Trophoblast cell (in vitro differentiated cells and primary cell): ENCODE data around the gene FANCE.
A peak's percentile ranks its signal among the peaks of the same experiment; 100 is the strongest.

Experiments
- DNase-seq, 2 donors: peaks; one replicate each; pipeline ENCODE4 v3.0.0-alpha.2; 2016
- H2AFZ ChIP-seq: 2 replicates; pipeline ENCODE4 v1.6.1; 2013; ENCODE audit warnings: low read length, moderate library complexity, mild to moderate bottlenecking; ENCODE audit not compliant: insufficient read depth, poor library complexity
- H2AK5ac ChIP-seq: 2 replicates; pipeline ENCODE4 v1.6.1; 2013; ENCODE audit warnings: mild to moderate bottlenecking, low read length
- H2BK120ac ChIP-seq: 2 replicates; pipeline ENCODE4 v1.6.1; 2013; ENCODE audit warnings: low read length, mild to moderate bottlenecking, moderate library complexity; ENCODE audit not compliant: insufficient read depth, poor library complexity
- H2BK12ac ChIP-seq: 2 replicates; pipeline ENCODE4 v1.6.1; 2013; ENCODE audit warnings: mild to moderate bottlenecking, low read length, moderate library complexity
- H2BK5ac ChIP-seq: 2 replicates; pipeline ENCODE4 v1.6.1; 2013; ENCODE audit warnings: low read length, low read depth, moderate library complexity, mild to moderate bottlenecking; ENCODE audit not compliant: poor library complexity
- H3K14ac ChIP-seq: 2 replicates; pipeline ENCODE4 v1.6.1; 2013; ENCODE audit warnings: mild to moderate bottlenecking, low read length
- H3K18ac ChIP-seq: 2 replicates; pipeline ENCODE4 v1.6.1; 2013; ENCODE audit warnings: mild to moderate bottlenecking, low read length
- H3K23ac ChIP-seq: 2 replicates; pipeline ENCODE4 v1.6.1; 2013; ENCODE audit warnings: low read length
- H3K27ac ChIP-seq: 2 replicates; pipeline ENCODE4 v1.5.1; 2013; ENCODE audit warnings: low read depth, mild to moderate bottlenecking, inconsistent platforms, low read length, moderate library complexity
- H3K27me3 ChIP-seq: 2 replicates; pipeline ENCODE4 v1.6.1; 2013; ENCODE audit warnings: inconsistent platforms, mild to moderate bottlenecking, low read length, moderate library complexity; ENCODE audit not compliant: insufficient read depth
- H3K36me3 ChIP-seq, 2 experiments: 1 replicate in 1 of 2; 2 replicates in 1 of 2; pipeline ENCODE4 v1.6.1; 2013; ENCODE audit warnings: low read length in 2 of 2, mild to moderate bottlenecking in 2 of 2, moderate library complexity in 1 of 2; ENCODE audit not compliant: insufficient read depth in 2 of 2, control insufficient read depth in 1 of 2
- H3K4ac ChIP-seq: 2 replicates; pipeline ENCODE4 v1.6.1; 2013; ENCODE audit warnings: low read depth, mild to moderate bottlenecking, low read length, moderate library complexity
- H3K4me1 ChIP-seq, 2 experiments: 1 replicate in 1 of 2; 2 replicates in 1 of 2; pipeline ENCODE4 v1.6.1; 2013; ENCODE audit warnings: low read length in 2 of 2, mild to moderate bottlenecking in 2 of 2, moderate library complexity in 1 of 2; ENCODE audit not compliant: insufficient read depth in 2 of 2, control insufficient read depth in 1 of 2
- H3K4me2 ChIP-seq: 2 replicates; pipeline ENCODE4 v1.6.1; 2013; ENCODE audit warnings: inconsistent platforms, mild to moderate bottlenecking, low read length, moderate library complexity
- H3K4me3 ChIP-seq: 2 replicates; pipeline ENCODE4 v1.5.1; 2013; ENCODE audit warnings: mild to moderate bottlenecking, low read depth, low read length, inconsistent platforms
- H3K79me1 ChIP-seq: one replicate; pipeline ENCODE4 v1.6.1; 2013; ENCODE audit warnings: low read length
- H3K79me2 ChIP-seq: 2 replicates; pipeline ENCODE4 v1.6.1; 2013; ENCODE audit warnings: low read length, mild to moderate bottlenecking; ENCODE audit not compliant: control insufficient read depth, insufficient read depth, poor library complexity
- H3K9ac ChIP-seq: 2 replicates; pipeline ENCODE4 v1.6.1; 2013; ENCODE audit warnings: mild to moderate bottlenecking, low read length
- H3K9me3 ChIP-seq: 2 replicates; pipeline ENCODE4 v1.6.1; 2013; ENCODE audit warnings: low read depth, mild to moderate bottlenecking, control low read depth, inconsistent platforms, low read length; ENCODE audit not compliant: insufficient read depth
- H4K12ac ChIP-seq: 2 replicates; pipeline ENCODE4 v1.6.1; 2013; ENCODE audit warnings: low read depth, mild to moderate bottlenecking, low read length, moderate library complexity
- H4K8ac ChIP-seq: 2 replicates; pipeline ENCODE4 v1.6.1; 2013; ENCODE audit warnings: low read depth, mild to moderate bottlenecking, low read length, moderate library complexity
- H4K91ac ChIP-seq: one replicate; pipeline ENCODE4 v1.6.1; 2013; ENCODE audit warnings: low read depth, mild to moderate bottlenecking, low read length, moderate library complexity
- WGBS: extraction: QIAGEN DNeasy Blood & Tissue Kit; methylation state at CpG from one replicate; pipeline ENCODE4 v1.1.7; 2013; ENCODE audit warnings: missing lambda C conversion rate; ENCODE audit not compliant: insufficient read length, insufficient coverage; ENCODE audit errors: extremely low coverage; 5-methylcytosine and 5-hydroxymethylcytosine counted together

Gene FANCE

DNA sequence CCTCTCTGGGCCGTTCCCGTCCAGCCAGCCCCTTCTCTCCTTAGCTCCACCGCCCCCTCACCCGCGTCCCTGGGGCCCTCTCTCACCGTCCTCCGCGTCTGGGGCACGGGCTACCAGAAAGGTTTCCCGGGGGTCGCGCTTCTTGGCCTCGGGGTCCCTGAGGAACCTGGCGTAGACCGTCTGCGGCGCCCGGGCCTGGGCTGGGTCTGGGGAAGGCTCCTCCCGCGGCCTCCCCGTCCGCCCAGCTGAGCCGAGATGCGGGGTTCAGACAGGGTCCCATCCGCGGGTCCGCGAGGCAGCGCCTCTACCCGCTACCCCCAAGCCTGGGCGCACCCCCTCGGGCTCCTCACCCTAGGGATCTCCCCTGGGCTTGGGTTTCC lies 59.4 kb downstream of the FANCE start:
- no peak overlapping the region for H3K9ac ChIP-seq
- H3K4me1 ChIP-seq = no peaks in the 10 kb centered on the region
- H3K36me3 ChIP-seq = no peaks in the 10 kb centered on the region
- H2AK5ac ChIP-seq = peak overlapping the region; percentile 57
- no peak overlapping the region for H2BK5ac ChIP-seq
- H3K4me3 ChIP-seq = no peak overlapping the region
- H2BK120ac ChIP-seq = no peak overlapping the region
- no peak overlapping the region for H2AFZ ChIP-seq
- no peak for DNase-seq
- no peak overlapping the region for H3K14ac ChIP-seq
- H3K18ac ChIP-seq = no peak overlapping the region
- no peak overlapping the region for H3K27ac ChIP-seq
- no peaks in the 10 kb centered on the region for H3K27me3 ChIP-seq
- peak overlapping the region; percentile 28 for H4K8ac ChIP-seq
- H3K4me2 ChIP-seq = no peak overlapping the region
- H3K79me2 ChIP-seq = no peaks in the 10 kb centered on the region
- H3K4ac ChIP-seq = no peak overlapping the region
- H3K23ac ChIP-seq = no peak overlapping the region
- no CpG with 5 or more reads among the region's 32 CpGs for WGBS
- no peaks in the 10 kb centered on the region for H3K79me1 ChIP-seq
- H4K12ac ChIP-seq = no peak overlapping the region
- no peaks in the 10 kb centered on the region for H3K9me3 ChIP-seq
- no peak overlapping the region for H2BK12ac ChIP-seq
- no peak overlapping the region for H4K91ac ChIP-seq

GRCh38 chr6:35512006-35512405 lies 59.9 kb downstream of the FANCE start:
- H3K4me1 ChIP-seq = no peaks in the 10 kb centered on the region
- H3K79me2 ChIP-seq = no peaks in the 10 kb centered on the region
- no peak overlapping the region for H4K12ac ChIP-seq
- no peak for DNase-seq
- no peak overlapping the region for H2BK12ac ChIP-seq
- H2BK120ac ChIP-seq = no peak overlapping the region
- no peaks in the 10 kb centered on the region for H3K27me3 ChIP-seq
- H3K4me2 ChIP-seq = no peak overlapping the region
- no peaks in the 10 kb centered on the region for H3K9me3 ChIP-seq
- no peak overlapping the region for H4K91ac ChIP-seq
- no peak overlapping the region for H3K4me3 ChIP-seq
- H3K36me3 ChIP-seq = no peaks in the 10 kb centered on the region
- H3K14ac ChIP-seq = no peak overlapping the region
- no peak overlapping the region for H3K23ac ChIP-seq
- no peaks in the 10 kb centered on the region for H3K79me1 ChIP-seq
- H3K9ac ChIP-seq = no peak overlapping the region
- WGBS = 91% methylated on average over 1 of the region's 26 CpGs
- no peak overlapping the region for H4K8ac ChIP-seq
- H2AK5ac ChIP-seq = no peak overlapping the region
- H3K4ac ChIP-seq = no peak overlapping the region
- H2AFZ ChIP-seq = no peak overlapping the region
- H2BK5ac ChIP-seq = no peak overlapping the region
- no peak overlapping the region for H3K18ac ChIP-seq
- H3K27ac ChIP-seq = no peak overlapping the region

DNA sequence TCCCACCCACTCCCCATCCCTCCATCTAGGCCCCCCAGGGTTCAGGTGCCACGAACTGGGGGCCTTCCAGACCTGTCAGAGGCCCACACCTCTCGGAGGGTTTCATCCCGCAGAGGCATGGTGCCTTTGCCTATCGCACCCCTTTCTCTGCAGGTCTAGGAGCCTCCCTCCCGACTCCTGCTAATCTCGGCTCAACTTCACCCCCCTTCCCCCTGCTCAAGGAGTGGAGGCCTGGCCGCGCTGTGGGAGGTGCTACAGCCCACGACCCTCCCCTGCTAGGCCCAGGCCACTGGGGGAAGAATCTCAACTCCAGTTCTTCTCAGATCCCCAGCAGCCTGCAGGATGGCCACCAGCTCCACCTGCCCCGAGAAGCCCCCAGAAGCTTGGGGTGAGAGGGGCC lies 60.6 kb downstream of the FANCE start, which contains the start of gene TULP1:
TULP1 (minus strand) TSS at position 157 of the 400 bp plus-strand sequence; CDS start at position 119, 38 bp downstream.
- no peak for DNase-seq
- H4K91ac ChIP-seq = no peak within 1 kb of the TSS
- peak within 1 kb of the TSS; percentile 28 for H4K8ac ChIP-seq
- H3K9ac ChIP-seq = no peak within 1 kb of the TSS
- H2AK5ac ChIP-seq = peak within 1 kb of the TSS; percentile 57
- H3K18ac ChIP-seq = no peak within 1 kb of the TSS
- H3K79me1 ChIP-seq = no peaks in the 10 kb centered on the region
- no peaks in the 10 kb centered on the region for H3K79me2 ChIP-seq
- no peak within 1 kb of the TSS for H3K14ac ChIP-seq
- H3K4ac ChIP-seq = no peak within 1 kb of the TSS
- H3K36me3 ChIP-seq = no peaks in the 10 kb centered on the region
- no peaks in the 10 kb centered on the region for H3K9me3 ChIP-seq
- H2BK12ac ChIP-seq = no peak within 1 kb of the TSS
- no peak within 1 kb of the TSS for H3K27ac ChIP-seq
- H3K27me3 ChIP-seq = no peaks in the 10 kb centered on the region
- no peak within 1 kb of the TSS for H3K23ac ChIP-seq
- no peaks in the 10 kb centered on the region for H3K4me1 ChIP-seq
- no peak within 1 kb of the TSS for H3K4me2 ChIP-seq
- H2BK5ac ChIP-seq = no peak within 1 kb of the TSS
- no peak within 1 kb of the TSS for H4K12ac ChIP-seq
- H2AFZ ChIP-seq = no peak within 1 kb of the TSS
- H2BK120ac ChIP-seq = no peak within 1 kb of the TSS
- no CpG with 5 or more reads among the region's 10 CpGs for WGBS
- no peak within 1 kb of the TSS for H3K4me3 ChIP-seq

DNA sequence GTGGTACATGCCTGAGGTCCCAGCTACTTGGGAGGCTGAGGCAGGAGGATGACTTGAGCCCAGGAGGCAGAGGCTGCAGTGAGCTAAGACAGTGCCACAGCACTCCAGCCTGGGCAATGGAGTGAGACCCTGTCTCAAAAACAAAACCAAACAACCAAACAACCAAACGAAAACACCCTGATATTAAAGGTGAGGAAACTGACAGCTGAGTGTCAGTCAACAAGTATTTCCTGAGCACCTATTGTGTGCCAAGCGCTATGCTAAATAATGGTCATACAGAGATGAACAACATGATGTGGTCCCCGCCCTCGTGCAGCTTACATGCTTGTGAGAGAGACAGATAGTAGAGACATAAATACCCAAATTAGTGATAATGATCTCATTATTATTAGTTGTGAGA lies 62.4 kb downstream of the FANCE start:
- Histone ChIP-seq H2BK5ac (no peak overlapping the region), H3K36me3 (no peaks in the 10 kb centered on the region), H4K12ac (no peak overlapping the region), H3K4me1 (peaks cover 0 to 2% of the 10 kb centered on the region in 2 experiments), H3K79me2 (no peaks in the 10 kb centered on the region), H2BK120ac (no peak overlapping the region), H4K8ac (no peak overlapping the region), H3K23ac (no peak overlapping the region), H2BK12ac (no peak overlapping the region), H2AFZ (no peak overlapping the region), H3K18ac (no peak overlapping the region), H4K91ac (no peak overlapping the region), H3K9me3 (no peaks in the 10 kb centered on the region), H3K9ac (no peak overlapping the region), H2AK5ac (no peak overlapping the region), H3K14ac (no peak overlapping the region), H3K27ac (no peak overlapping the region), H3K4me2 (no peak overlapping the region), H3K4me3 (no peak overlapping the region), H3K4ac (no peak overlapping the region), H3K79me1 (no peaks in the 10 kb centered on the region), H3K27me3 (no peaks in the 10 kb centered on the region)
- no CpG with 5 or more reads among the region's 4 CpGs for WGBS
- no peak for DNase-seq
